Astrocyte of the hippocampus (primary cell): Measurements from ENCODE around the gene ECSIT.
"Not testable (repeated sequence)": the region's sequence is repeated elsewhere in the genome, so short reads cannot be mapped to it uniquely, and the experiment has no call there.

Experiments
- DNase-seq: peaks from one replicate; pipeline ENCODE4 v3.0.0; 2011; ENCODE audit warnings: low read depth, low spot score

The ECSIT gene

GRCh38 chr19:11479090-11479897 is 49.6 kb downstream of the ECSIT start:
- DNase-seq = peak; percentile 48

DNA sequence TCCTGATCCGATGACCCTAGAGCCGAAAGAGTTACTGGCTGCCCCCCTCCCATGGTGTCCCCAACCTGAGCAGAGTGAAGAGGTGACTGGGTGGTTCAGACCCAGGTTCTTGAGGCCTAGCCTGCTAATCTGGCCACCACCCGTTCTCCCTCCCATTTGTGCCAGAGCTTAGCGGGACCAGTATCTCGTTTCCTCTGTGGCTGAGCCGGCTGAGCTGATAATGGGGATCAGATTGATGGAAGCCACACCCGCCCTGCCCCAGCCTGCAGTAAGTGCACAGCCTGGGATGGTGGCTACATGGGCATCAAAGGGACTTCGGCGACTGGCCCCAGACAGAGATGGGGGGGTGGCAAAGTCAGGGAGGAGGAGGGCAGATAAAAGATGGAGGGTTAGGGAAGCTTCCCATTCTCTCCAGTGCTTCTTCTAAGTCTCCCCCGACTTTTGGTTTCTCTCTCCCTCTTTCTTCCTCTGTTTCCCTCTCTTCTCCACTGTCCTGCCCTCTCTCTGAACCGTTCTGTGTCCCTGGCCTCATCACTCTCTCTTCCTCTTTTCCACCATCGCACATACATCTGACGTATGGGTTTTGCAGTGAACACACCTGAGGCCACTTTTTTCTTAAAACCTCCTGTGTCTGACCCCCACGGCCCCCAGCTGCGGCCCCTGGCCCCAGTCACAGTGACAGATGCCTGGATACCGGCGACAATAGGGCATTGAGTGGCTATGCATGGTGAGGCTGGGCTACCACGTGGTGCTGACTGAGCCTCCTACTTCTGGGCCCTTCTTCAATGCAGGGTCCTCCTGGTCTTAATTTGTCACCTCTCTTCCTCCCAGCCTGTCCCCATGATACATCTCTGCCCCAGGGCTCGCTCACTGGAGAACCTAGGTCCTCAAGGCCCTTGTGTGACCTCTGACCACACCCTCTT is 50.5 kb downstream of the ECSIT start:
- DNase-seq = no peak

DNA sequence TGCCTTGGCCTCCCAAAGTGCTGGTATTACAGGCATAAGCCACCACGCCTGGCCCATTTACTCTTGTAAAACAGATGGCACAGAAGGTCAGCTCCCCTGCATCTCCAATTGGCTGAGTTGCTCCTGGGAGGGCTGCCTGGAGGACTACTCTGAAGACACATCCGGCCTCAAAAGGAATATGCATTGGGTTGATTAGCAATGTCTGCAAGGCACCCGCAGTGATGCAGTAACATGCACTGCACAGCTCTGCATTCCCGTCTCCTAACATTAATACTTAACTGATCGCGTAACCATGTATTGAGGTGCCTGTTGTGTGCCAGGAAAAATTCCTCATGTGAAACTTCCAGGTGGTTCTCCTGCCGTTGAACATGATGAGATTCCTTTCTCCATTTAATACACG is 53.1 kb downstream of the ECSIT start:
- DNase-seq = no peak

DNA sequence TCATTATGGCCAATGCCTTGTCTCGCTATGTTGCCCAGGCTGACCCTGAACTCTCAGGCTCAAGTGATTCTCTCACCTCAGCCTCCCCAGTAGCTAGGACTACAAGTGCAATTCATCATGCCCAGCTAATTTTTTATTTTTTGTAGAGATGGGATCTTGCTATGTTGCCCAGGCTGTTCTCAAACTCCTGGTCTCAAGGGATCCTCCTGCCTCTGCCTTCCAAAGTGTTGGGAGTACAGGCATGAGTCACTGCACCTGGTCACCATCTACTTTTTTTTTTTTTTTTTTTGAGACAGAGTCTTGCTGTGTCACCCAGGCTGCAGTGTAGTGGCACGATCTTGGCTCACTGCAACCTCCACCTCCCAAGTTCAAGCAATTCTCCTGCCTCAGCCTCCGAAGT is 53.6 kb downstream of the ECSIT start:
- DNase-seq = not testable (repeated sequence)

DNA sequence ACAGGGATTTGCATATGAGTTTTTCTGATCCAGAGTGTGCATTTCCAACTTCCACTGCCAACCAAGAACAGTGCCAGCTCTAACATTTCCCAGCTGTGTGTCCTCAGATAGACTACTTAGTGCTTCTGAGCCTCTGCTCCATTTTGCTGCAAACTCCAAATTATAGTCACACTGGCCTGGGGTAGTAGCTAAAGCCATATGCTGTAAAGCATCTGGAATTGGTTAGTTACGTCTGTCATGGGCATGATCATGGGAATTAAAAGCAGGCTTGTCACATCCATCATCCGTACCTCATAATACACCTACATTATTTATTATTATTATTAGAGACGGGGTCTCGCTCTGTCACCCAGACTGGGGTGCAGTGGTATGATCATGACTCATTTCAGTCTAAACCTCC is 55.2 kb downstream of the ECSIT start:
- DNase-seq = no peak

GRCh38 chr19:11468266-11468845 is 60.6 kb downstream of the ECSIT start:
- DNase-seq = not testable (repeated sequence)

DNA sequence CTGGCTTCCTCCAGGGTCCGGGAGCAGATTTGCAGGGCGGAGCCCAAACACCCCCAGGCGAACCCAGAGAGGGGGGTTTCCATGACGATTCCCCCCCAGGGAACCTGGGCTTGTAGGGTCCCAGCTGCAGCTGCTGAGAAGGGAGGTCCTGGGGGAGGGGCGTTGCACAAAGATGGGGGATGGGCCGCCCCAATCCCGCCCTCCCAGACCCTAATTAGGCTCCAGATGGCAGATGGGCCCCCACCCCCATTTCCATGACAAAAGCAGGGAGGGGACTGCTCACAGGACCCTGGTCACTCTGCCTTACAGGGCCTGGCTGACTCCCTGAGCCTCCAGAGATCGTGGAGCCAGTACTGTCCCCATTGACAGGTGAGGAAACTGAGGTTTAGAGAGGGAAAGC is 63.3 kb downstream of the ECSIT start:
- DNase-seq = no peak

GRCh38 chr19:11464333-11465265 is 64.3 kb downstream of the ECSIT start:
- no peak for DNase-seq

- DNase-seq = no peak
These were observed 65.5 kb downstream of the ECSIT start for GRCh38 chr19:11463391-11463790.

- DNase-seq = no peak
These were observed 67.5 kb downstream of the ECSIT start for GRCh38 chr19:11461453-11461852.

DNA sequence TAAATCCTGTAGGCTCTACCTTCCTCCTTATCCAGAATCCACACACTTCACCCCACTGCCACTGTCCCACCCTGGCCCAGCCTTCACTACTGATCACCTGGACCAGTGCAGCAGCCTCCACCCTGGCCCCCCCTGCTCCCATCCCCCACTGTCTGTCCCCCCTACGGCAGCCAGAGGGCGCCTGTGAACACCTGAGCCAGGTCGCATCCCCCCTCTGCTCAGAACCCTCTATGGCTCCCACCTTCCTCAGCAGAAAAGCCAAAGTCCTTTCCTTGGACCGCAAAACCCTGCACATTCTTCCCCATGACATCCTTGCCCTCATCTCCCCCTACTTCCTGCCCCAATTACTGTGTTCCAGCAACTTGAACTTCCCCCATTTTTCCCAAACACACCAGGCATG is 68.7 kb downstream of the ECSIT start:
- no peak for DNase-seq

DNA sequence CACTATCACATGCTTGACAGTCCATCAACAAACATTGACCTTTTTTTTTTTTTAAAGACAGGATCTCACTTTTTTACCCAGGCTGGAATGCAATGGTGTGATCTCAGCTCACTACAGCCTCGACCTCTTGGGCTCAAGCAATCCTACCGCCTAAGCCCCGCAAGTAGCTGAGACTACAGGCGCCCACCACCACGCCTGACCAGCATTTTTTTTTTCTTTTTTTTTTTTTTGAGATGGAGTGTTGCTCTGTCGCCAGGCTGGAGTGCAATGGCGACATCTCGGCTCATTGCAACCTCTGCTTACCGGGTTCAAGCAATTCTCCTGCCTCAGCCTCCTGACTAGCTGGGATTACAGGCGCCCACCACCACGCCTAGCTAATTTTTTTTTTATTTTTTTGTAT is 70.0 kb downstream of the ECSIT start:
- DNase-seq = not testable (repeated sequence)

DNA sequence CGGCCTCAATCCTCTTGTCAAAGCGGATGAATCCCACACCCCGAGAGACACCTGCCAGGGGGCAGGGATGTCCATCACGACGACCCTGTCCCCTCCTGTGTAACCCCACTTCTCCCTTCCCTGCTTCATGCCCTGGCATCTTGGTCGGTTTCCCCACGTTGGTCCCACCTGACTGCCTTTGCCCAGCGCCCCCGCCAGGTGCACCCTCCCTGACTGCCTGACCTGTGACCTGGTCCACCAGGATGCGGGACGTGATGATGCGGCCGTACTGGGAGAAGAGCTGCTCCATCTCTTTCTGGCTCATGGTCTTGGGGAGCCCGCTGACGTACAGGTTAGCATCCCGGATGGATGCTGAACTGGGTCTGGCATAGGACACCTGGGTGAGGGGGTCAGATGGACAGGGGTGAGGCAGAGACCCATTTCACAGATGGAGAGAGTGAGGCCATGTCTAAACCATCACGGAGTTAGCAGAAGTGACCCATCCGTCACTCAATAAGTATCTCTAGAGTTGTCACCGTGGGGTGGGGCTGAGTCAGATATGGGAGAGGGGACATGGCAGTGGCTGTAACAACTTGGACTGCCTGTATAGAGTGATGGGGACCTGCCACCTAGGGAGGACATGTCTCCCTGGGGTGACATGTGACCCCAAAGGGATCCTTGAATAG is 70.6 kb downstream of the ECSIT start:
- DNase-seq = no peak

- DNase-seq = no peak
These were observed 71.1 kb downstream of the ECSIT start for GRCh38 chr19:11457831-11458230.

DNA sequence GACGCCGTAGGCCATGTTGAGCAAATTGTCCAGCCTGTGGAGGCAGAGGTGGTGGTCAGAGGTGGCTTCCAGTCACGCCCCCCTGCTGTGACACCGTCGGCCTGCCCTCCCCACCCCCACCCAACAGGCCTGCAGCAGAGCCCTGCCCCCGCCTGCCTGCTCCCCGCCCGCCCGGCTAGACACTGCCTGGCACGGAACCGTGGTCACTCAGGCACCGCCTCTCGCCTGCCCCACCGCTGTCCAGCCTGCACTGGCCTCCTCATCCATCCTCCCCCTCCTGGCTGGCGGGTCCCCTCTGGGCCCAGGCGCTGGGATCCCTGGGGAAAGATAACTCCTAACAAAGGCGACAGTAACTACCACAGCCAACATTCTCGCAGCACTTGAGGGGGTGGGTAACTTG is 71.8 kb downstream of the ECSIT start:
- DNase-seq = no peak

- DNase-seq = no peak
These were observed 72.3 kb downstream of the ECSIT start for GRCh38 chr19:11456659-11457058.
